Astrocyte (in vitro differentiated cells and primary cell): ENCODE measurements around the gene CAMKMT. TPM values are rescaled to one million over a fixed set of nuclear protein-coding genes. Genes with fewer than 3 reads are reported as not detected.

Experiments used
- DNase-seq: peaks from one replicate; pipeline ENCODE4 v3.0.0-alpha.2; 2010; ENCODE audit warnings: low read depth
- FAIRE-seq: peaks from 2 replicates; lab custom pipeline; 2011; peaks lifted over from hg19 to GRCh38; lab: Jason Lieb, UNC
- H2AFZ ChIP-seq: 2 replicates; pipeline ENCODE4 v1.6.0; 2012; ENCODE audit warnings: low read depth, low read length, inconsistent platforms
- H3K27ac ChIP-seq: 2 replicates; pipeline ENCODE4 v1.5.1; 2011; ENCODE audit warnings: low read depth, low read length, inconsistent platforms
- H3K27me3 ChIP-seq: 2 replicates; pipeline ENCODE4 v1.6.0; 2011; ENCODE audit warnings: low read length, inconsistent platforms; ENCODE audit not compliant: insufficient read depth
- H3K36me3 ChIP-seq: 2 replicates; pipeline ENCODE4 v1.5.1; 2011; ENCODE audit warnings: low read length, inconsistent platforms; ENCODE audit not compliant: insufficient read depth
- H3K4me1 ChIP-seq: 2 replicates; pipeline ENCODE4 v1.5.1; 2011; ENCODE audit warnings: low read length, inconsistent platforms; ENCODE audit not compliant: insufficient read depth
- H3K4me2 ChIP-seq: 2 replicates; pipeline ENCODE4 v1.6.0; 2012; ENCODE audit warnings: low read length, inconsistent platforms
- H3K4me3 ChIP-seq: 2 replicates; pipeline ENCODE4 v1.5.1; 2011; ENCODE audit warnings: low read depth, mild to moderate bottlenecking, low read length, inconsistent platforms; ENCODE audit not compliant: insufficient read depth
- H3K79me2 ChIP-seq: 2 replicates; pipeline ENCODE4 v1.6.0; 2012; ENCODE audit warnings: mild to moderate bottlenecking, low read length, inconsistent platforms; ENCODE audit not compliant: insufficient read depth
- H3K9ac ChIP-seq: 2 replicates; pipeline ENCODE4 v1.6.0; 2012; ENCODE audit warnings: mild to moderate bottlenecking, low read length, inconsistent platforms
- H3K9me3 ChIP-seq: 2 replicates; pipeline ENCODE4 v1.5.1; 2012; ENCODE audit warnings: low read depth, mild to moderate bottlenecking, low read length, inconsistent platforms; ENCODE audit not compliant: insufficient read depth
- H4K20me1 ChIP-seq: 2 replicates; pipeline ENCODE4 v1.6.0; 2012; ENCODE audit warnings: low read length, inconsistent platforms; ENCODE audit not compliant: insufficient read depth
- H3K27ac Mint-ChIP-seq: one replicate; pipeline ENCODE4 v1.8.0; 2021; ENCODE audit warnings: mild to moderate bottlenecking, mixed read lengths; ENCODE audit not compliant: unreplicated experiment
- H3K27me3 Mint-ChIP-seq: one replicate; pipeline ENCODE4 v1.8.0; 2021; ENCODE audit warnings: low read depth, mixed read lengths; ENCODE audit not compliant: unreplicated experiment
- H3K36me3 Mint-ChIP-seq: one replicate; pipeline ENCODE4 v1.8.0; 2021; ENCODE audit warnings: low read depth, mixed read lengths; ENCODE audit not compliant: unreplicated experiment
- H3K4me1 Mint-ChIP-seq: one replicate; pipeline ENCODE4 v1.8.0; 2021; ENCODE audit warnings: low read depth, mixed read lengths; ENCODE audit not compliant: unreplicated experiment
- H3K4me3 Mint-ChIP-seq: one replicate; pipeline ENCODE4 v1.8.0; 2021; ENCODE audit warnings: mild to moderate bottlenecking, moderate library complexity, mixed read lengths; ENCODE audit not compliant: unreplicated experiment
- H3K9me3 Mint-ChIP-seq: one replicate; pipeline ENCODE4 v1.8.0; 2021; ENCODE audit warnings: mild to moderate bottlenecking, mixed read lengths; ENCODE audit not compliant: unreplicated experiment
- CTCF ChIP-seq: IDR thresholded peaks from 2 replicates; pipeline ENCODE4 v1.5.1; 2011; ENCODE audit warnings: low read depth, mild to moderate bottlenecking, inconsistent platforms, low read length, moderate library complexity; ENCODE audit not compliant: insufficient read depth
- EZH2 ChIP-seq: IDR thresholded peaks from 2 replicates; pipeline ENCODE4 v1.6.1; 2012; ENCODE audit warnings: mild to moderate bottlenecking, low read length, inconsistent platforms; ENCODE audit not compliant: insufficient read depth
- total RNA-seq: library from RNA; stranded (reverse); gene quantifications from 2 replicates; pipeline ENCODE4 v1.2.1, GENCODE V29; 2021

CAMKMT gene
- total RNA-seq, 1 donor from 2014 or later: 9.3 TPM

- Histone ChIP-seq H4K20me1 (no peaks in the 10 kb centered on the region), H3K9ac (no peak overlapping the region), H3K27me3 (no peaks in the 10 kb centered on the region), H3K27ac (no peak overlapping the region), H3K36me3 (no peaks in the 10 kb centered on the region), H3K4me2 (no peak overlapping the region), H3K9me3 (no peaks in the 10 kb centered on the region), H3K4me3 (no peak overlapping the region), H2AFZ (no peak overlapping the region), H3K4me1 (peaks cover 6% of the 10 kb centered on the region), H3K79me2 (no peaks in the 10 kb centered on the region)
- no peak for TF ChIP-seq CTCF
- TF ChIP-seq EZH2: no peak
- H3K27me3 Mint-ChIP-seq: no peaks in the 10 kb centered on the region
- H3K27ac Mint-ChIP-seq: no peak overlapping the region
- no peak overlapping the region for H3K4me3 Mint-ChIP-seq
- H3K9me3 Mint-ChIP-seq: no peaks in the 10 kb centered on the region
- FAIRE-seq (no peak), DNase-seq (no peak)
- H3K4me1 Mint-ChIP-seq: peaks cover 5% of the 10 kb centered on the region
- H3K36me3 Mint-ChIP-seq: no peaks in the 10 kb centered on the region
Observed at GRCh38 chr2:44742057-44742456, 380.3 kb downstream of the CAMKMT start.

GRCh38 chr2:44743473-44743872 is 381.7 kb downstream of the CAMKMT start:
- no peak overlapping the region for H2AFZ ChIP-seq
- H3K27ac Mint-ChIP-seq: no peak overlapping the region
- no peak overlapping the region for H3K9ac ChIP-seq
- peaks cover 6% of the 10 kb centered on the region for H3K4me1 ChIP-seq
- no peaks in the 10 kb centered on the region for H3K9me3 ChIP-seq
- H4K20me1 ChIP-seq: no peaks in the 10 kb centered on the region
- H3K27me3 ChIP-seq: no peaks in the 10 kb centered on the region
- TF ChIP-seq CTCF (no peak), EZH2 (no peak)
- no peak for FAIRE-seq
- H3K4me1 Mint-ChIP-seq: peaks cover 5% of the 10 kb centered on the region
- no peaks in the 10 kb centered on the region for H3K79me2 ChIP-seq
- H3K4me3 ChIP-seq: no peak overlapping the region
- no peaks in the 10 kb centered on the region for H3K36me3 Mint-ChIP-seq
- no peak overlapping the region for H3K4me3 Mint-ChIP-seq
- H3K27ac ChIP-seq: no peak overlapping the region
- no peak overlapping the region for H3K4me2 ChIP-seq
- no peaks in the 10 kb centered on the region for H3K36me3 ChIP-seq
- H3K9me3 Mint-ChIP-seq: no peaks in the 10 kb centered on the region
- H3K27me3 Mint-ChIP-seq: no peaks in the 10 kb centered on the region
- DNase-seq: no peak

GRCh38 chr2:44744961-44745892 is 383.5 kb downstream of the CAMKMT start:
- H3K27ac ChIP-seq: no peak overlapping the region
- no peaks in the 10 kb centered on the region for H4K20me1 ChIP-seq
- no peak for DNase-seq
- H2AFZ ChIP-seq: no peak overlapping the region
- H3K36me3 Mint-ChIP-seq: no peaks in the 10 kb centered on the region
- no peak overlapping the region for H3K9ac ChIP-seq
- H3K4me1 Mint-ChIP-seq: peaks cover 5% of the 10 kb centered on the region
- no peaks in the 10 kb centered on the region for H3K79me2 ChIP-seq
- no peaks in the 10 kb centered on the region for H3K9me3 Mint-ChIP-seq
- H3K27ac Mint-ChIP-seq: no peak overlapping the region
- no peak overlapping the region for H3K4me3 Mint-ChIP-seq
- FAIRE-seq: no peak
- H3K4me2 ChIP-seq: no peak overlapping the region
- H3K27me3 Mint-ChIP-seq: no peaks in the 10 kb centered on the region
- no peaks in the 10 kb centered on the region for H3K27me3 ChIP-seq
- H3K4me3 ChIP-seq: no peak overlapping the region
- no peaks in the 10 kb centered on the region for H3K36me3 ChIP-seq
- TF ChIP-seq EZH2 (no peak), CTCF (no peak)
- no peaks in the 10 kb centered on the region for H3K9me3 ChIP-seq
- H3K4me1 ChIP-seq: peaks cover 6% of the 10 kb centered on the region
